Esophagus (tissue), 2 donors: ENCODE results near the gene ARSD. TPM values are rescaled to one million over a fixed set of nuclear protein-coding genes. Genes with fewer than 3 reads are reported as not detected.

ENCODE experiments used
- H3K27ac ChIP-seq, 2 donors: one replicate each; pipeline ENCODE4 v1.5.1; 2013; ENCODE audit warnings: low read depth in 2 of 2, mild to moderate bottlenecking in 2 of 2, inconsistent platforms in 1 of 2, low read length in 1 of 2, moderate library complexity in 1 of 2
- H3K27me3 ChIP-seq, 2 donors: one replicate each; pipeline ENCODE4 v1.6.1; 2013; ENCODE audit warnings: low read length in 2 of 2, control low read depth in 1 of 2, mild to moderate bottlenecking in 1 of 2; ENCODE audit not compliant: insufficient read depth in 2 of 2, control insufficient read depth in 1 of 2
- H3K36me3 ChIP-seq, 2 donors: one replicate each; pipeline ENCODE4 v1.6.1; 2013; ENCODE audit warnings: low read length in 1 of 2; ENCODE audit not compliant: control insufficient read depth in 2 of 2, insufficient read depth in 2 of 2
- H3K4me1 ChIP-seq, 2 donors: one replicate each; pipeline ENCODE4 v1.6.1; 2013; ENCODE audit warnings: low read length in 1 of 2; ENCODE audit not compliant: control insufficient read depth in 2 of 2, insufficient read depth in 2 of 2
- H3K4me3 ChIP-seq, 2 donors: one replicate each; pipeline ENCODE4 v1.5.1; 2013; ENCODE audit warnings: low read length in 2 of 2, mild to moderate bottlenecking in 2 of 2, low read depth in 1 of 2, moderate library complexity in 1 of 2
- H3K9me3 ChIP-seq, 2 donors: one replicate each; pipeline ENCODE4 v1.6.1; 2013; ENCODE audit warnings: mild to moderate bottlenecking in 2 of 2, low read depth in 1 of 2, low read length in 1 of 2, moderate library complexity in 1 of 2; ENCODE audit not compliant: control insufficient read depth in 2 of 2, insufficient read depth in 1 of 2
- WGBS, 2 donors: extraction: QIAGEN DNeasy Blood & Tissue Kit; methylation state at CpG; one replicate each; pipeline ENCODE4 v1.1.7; 2013; 5-methylcytosine and 5-hydroxymethylcytosine counted together
- polyA plus RNA-seq, 2 donors: library from polyadenylated mRNA; stranded (reverse); fragments of 200-250 nt; gene quantifications; one replicate each; pipeline ENCODE4 v1.2.3, GENCODE V29; 2013
- donor health status: healthy with polysubstance abuse.
- donor health status: Bipolar disorder and iron deficiency.

The ARSD gene
- polyA plus RNA-seq, 2 donors = 10.5 to 10.9 TPM

- Histone ChIP-seq H3K27me3 (no peaks in the 10 kb centered on the region), H3K4me3 (no peak overlapping the region), H3K27ac (no peak overlapping the region), H3K36me3 (no peaks in the 10 kb centered on the region), H3K4me1 (no peaks in the 10 kb centered on the region), H3K9me3 (no peaks in the 10 kb centered on the region)
- WGBS, 2 donors = 83 to 86% methylated on average over 7 of the region's 7 CpGs
These were observed 40.8 kb downstream of the ARSD start for GRCh38 chrX:2888309-2888708.

GRCh38 chrX:2883770-2884169 is 45.4 kb downstream of the ARSD start:
- no peaks in the 10 kb centered on the region for H3K4me1 ChIP-seq
- H3K4me3 ChIP-seq = no peak overlapping the region
- no peaks in the 10 kb centered on the region for H3K36me3 ChIP-seq
- 97 to 99% methylated on average over 14 of the region's 14 CpGs for WGBS, 2 donors
- no peaks in the 10 kb centered on the region for H3K27me3 ChIP-seq
- H3K27ac ChIP-seq = no peak overlapping the region
- no peaks in the 10 kb centered on the region for H3K9me3 ChIP-seq

GRCh38 chrX:2879670-2880069 is 49.5 kb downstream of the ARSD start:
- 88 to 90% methylated on average over 1 of the region's 1 CpG for WGBS, 2 donors
- H3K27me3 ChIP-seq = no peaks in the 10 kb centered on the region
- H3K9me3 ChIP-seq = no peaks in the 10 kb centered on the region
- H3K4me1 ChIP-seq = no peaks in the 10 kb centered on the region
- H3K27ac ChIP-seq = no peak overlapping the region
- no peaks in the 10 kb centered on the region for H3K36me3 ChIP-seq
- H3K4me3 ChIP-seq = no peak overlapping the region

- Histone ChIP-seq H3K9me3 (no peaks in the 10 kb centered on the region), H3K36me3 (no peaks in the 10 kb centered on the region), H3K27ac (no peak overlapping the region), H3K27me3 (no peaks in the 10 kb centered on the region), H3K4me3 (no peak overlapping the region), H3K4me1 (no peaks in the 10 kb centered on the region)
- 75 to 84% methylated on average over 2 of the region's 2 CpGs for WGBS, 2 donors
These were observed 50.6 kb downstream of the ARSD start for GRCh38 chrX:2878563-2878962.

- H3K36me3 ChIP-seq = no peaks in the 10 kb centered on the region
- no peaks in the 10 kb centered on the region for H3K27me3 ChIP-seq
- no peaks in the 10 kb centered on the region for H3K4me1 ChIP-seq
- 75 to 81% methylated on average over 6 of the region's 6 CpGs for WGBS, 2 donors
- H3K27ac ChIP-seq = no peak overlapping the region
- no peak overlapping the region for H3K4me3 ChIP-seq
- H3K9me3 ChIP-seq = no peaks in the 10 kb centered on the region
These were observed 53.2 kb downstream of the ARSD start for GRCh38 chrX:2875798-2876399.

- H3K9me3 ChIP-seq = no peaks in the 10 kb centered on the region
- H3K27me3 ChIP-seq = no peaks in the 10 kb centered on the region
- 96 to 98% methylated on average over 3 of the region's 3 CpGs for WGBS, 2 donors
- no peak overlapping the region for H3K27ac ChIP-seq
- H3K4me1 ChIP-seq = no peaks in the 10 kb centered on the region
- no peak overlapping the region for H3K4me3 ChIP-seq
- H3K36me3 ChIP-seq = no peaks in the 10 kb centered on the region
These were observed 54.0 kb downstream of the ARSD start for GRCh38 chrX:2875136-2875481.

- H3K27ac ChIP-seq = no peak overlapping the region
- no peaks in the 10 kb centered on the region for H3K4me1 ChIP-seq
- H3K36me3 ChIP-seq = no peaks in the 10 kb centered on the region
- no peak overlapping the region for H3K4me3 ChIP-seq
- 87 to 91% methylated on average over 5 of the region's 5 CpGs for WGBS, 2 donors
- no peaks in the 10 kb centered on the region for H3K9me3 ChIP-seq
- no peaks in the 10 kb centered on the region for H3K27me3 ChIP-seq
These were observed 54.7 kb downstream of the ARSD start for GRCh38 chrX:2874222-2875135.

- Histone ChIP-seq H3K27ac (no peak overlapping the region), H3K4me3 (no peak overlapping the region)
- 94% methylated on average over 7 of the region's 7 CpGs for WGBS, 2 donors
These were observed 56.4 kb downstream of the ARSD start for GRCh38 chrX:2872671-2873277.

GRCh38 chrX:2871831-2872230 is 57.3 kb downstream of the ARSD start:
- no peaks in the 10 kb centered on the region for H3K9me3 ChIP-seq
- H3K4me1 ChIP-seq = no peaks in the 10 kb centered on the region
- 79 to 82% methylated on average over 2 of the region's 2 CpGs for WGBS, 2 donors

More at GRCh38 chrX:2872671-2873277, 56.4 kb downstream of the ARSD start:
- no peaks in the 10 kb centered on the region for H3K27me3 ChIP-seq
- H3K4me1 ChIP-seq = no peaks in the 10 kb centered on the region
- no peaks in the 10 kb centered on the region for H3K36me3 ChIP-seq
- H3K9me3 ChIP-seq = no peaks in the 10 kb centered on the region

More at GRCh38 chrX:2871831-2872230, 57.3 kb downstream of the ARSD start:
- no peak overlapping the region for H3K27ac ChIP-seq
- no peaks in the 10 kb centered on the region for H3K27me3 ChIP-seq
- H3K36me3 ChIP-seq = no peaks in the 10 kb centered on the region
- H3K4me3 ChIP-seq = no peak overlapping the region
